Measurements from ENCODE around the gene SIRT5.

GRCh38 chr6:13600036-13600435, 25.6 kb downstream of the SIRT5 start:
- TF ChIP-seq YY1 (IDR thresholded peaks at IDR 0.05; ENCODE audit: insufficient read depth, insufficient read length) (no peak), ZNF274 (IDR thresholded peaks at IDR 0.05; ENCODE audit: low read depth, low read length) (no peak)
